HEK293T (cell line): ENCODE results near the gene COMMD7.

Experiments used
- ARNT ChIP-seq: fragments of 450-650 bp; IDR thresholded peaks from 2 replicates; pipeline ENCODE4 v1.6.1; 2017; ENCODE audit warnings: mild to moderate bottlenecking
- FOXA1 ChIP-seq: fragments of 450-650 bp; IDR thresholded peaks from 2 replicates; pipeline ENCODE4 v1.6.1; 2016; ENCODE audit warnings: mild to moderate bottlenecking
- FOXK2 ChIP-seq: fragments of 450-650 bp; IDR thresholded peaks from 2 replicates; pipeline ENCODE4 v1.6.1; 2016; ENCODE audit warnings: mild to moderate bottlenecking
- NFRKB ChIP-seq: fragments of 450-650 bp; IDR thresholded peaks from 2 replicates; pipeline ENCODE4 v1.6.1; 2016; ENCODE audit warnings: mild to moderate bottlenecking, moderate library complexity
- ZNF384 ChIP-seq: fragments of 450-650 bp; IDR thresholded peaks from 2 replicates; pipeline ENCODE4 v1.6.1; 2016
- TF ChIP-seq, protein P1 (sequence below): fragments of 450-650 bp; IDR thresholded peaks from 2 replicates; pipeline ENCODE4 v1.6.1; 2016

DNA sequence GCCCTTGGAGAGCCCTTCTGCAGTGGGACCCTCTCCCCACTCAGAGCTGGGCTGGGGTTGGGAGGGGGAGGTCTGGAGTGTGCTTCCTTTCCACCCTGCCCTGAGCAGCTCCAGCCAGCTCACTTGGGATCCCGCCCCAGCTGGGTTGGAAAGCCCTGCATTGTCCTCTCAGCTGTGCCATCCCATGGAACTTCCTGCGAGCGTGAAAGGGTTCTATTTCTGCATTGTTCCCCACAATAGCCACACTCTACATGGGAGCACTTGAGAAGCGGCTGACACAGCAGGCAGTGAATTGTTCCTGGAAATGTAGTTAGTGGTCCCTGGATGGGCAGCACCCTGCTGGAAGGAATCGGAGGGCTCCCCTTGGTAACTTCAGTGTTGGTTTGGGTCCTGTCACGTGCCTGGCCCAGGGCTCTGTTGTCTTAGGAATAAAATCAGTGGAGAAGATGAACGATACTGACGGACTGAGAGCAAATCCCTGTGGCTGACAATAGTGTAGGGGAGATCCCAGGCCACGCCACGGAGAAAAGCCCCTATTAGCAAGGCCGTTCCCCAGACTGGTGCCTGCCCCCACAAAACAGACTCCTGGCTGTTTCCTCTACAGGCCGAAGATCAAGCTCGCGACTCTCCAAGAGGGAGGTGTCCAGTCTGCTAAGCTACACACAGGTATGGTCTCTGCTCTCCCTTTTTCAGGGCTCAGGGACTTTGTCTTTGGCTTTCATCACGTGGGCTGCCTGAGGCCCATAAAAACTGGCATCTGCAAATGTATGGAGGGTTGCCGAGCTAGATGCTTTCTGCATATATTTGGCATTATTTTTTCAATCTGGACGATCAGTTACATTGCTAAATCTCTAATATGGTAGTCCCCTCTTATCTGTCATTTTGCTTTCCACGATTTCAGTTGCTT, 37.7 kb upstream of the COMMD7 start:
- TF ChIP-seq FOXA1 (no peak), NFRKB (no peak), FOXK2 (no peak), ARNT (no peak), ZNF384 (no peak)
- TF ChIP-seq, protein P1, sequence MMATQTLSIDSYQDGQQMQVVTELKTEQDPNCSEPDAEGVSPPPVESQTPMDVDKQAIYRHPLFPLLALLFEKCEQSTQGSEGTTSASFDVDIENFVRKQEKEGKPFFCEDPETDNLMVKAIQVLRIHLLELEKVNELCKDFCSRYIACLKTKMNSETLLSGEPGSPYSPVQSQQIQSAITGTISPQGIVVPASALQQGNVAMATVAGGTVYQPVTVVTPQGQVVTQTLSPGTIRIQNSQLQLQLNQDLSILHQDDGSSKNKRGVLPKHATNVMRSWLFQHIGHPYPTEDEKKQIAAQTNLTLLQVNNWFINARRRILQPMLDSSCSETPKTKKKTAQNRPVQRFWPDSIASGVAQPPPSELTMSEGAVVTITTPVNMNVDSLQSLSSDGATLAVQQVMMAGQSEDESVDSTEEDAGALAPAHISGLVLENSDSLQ = no peak
